HG03159 (cell line): Measurements from ENCODE around the gene TNPO1.
"Not testable (repeated sequence)": the region's sequence is repeated elsewhere in the genome, so short reads cannot be mapped to it uniquely, and the experiment has no call there.

Experiments used
- ATAC-seq: cut with Tn5 transposase; IDR thresholded peaks from one replicate; pipeline ENCODE4 v1.9.1; 2021; ENCODE audit warnings: mild to moderate bottlenecking, moderate library complexity; ENCODE audit not compliant: unreplicated experiment

TNPO1 gene

DNA sequence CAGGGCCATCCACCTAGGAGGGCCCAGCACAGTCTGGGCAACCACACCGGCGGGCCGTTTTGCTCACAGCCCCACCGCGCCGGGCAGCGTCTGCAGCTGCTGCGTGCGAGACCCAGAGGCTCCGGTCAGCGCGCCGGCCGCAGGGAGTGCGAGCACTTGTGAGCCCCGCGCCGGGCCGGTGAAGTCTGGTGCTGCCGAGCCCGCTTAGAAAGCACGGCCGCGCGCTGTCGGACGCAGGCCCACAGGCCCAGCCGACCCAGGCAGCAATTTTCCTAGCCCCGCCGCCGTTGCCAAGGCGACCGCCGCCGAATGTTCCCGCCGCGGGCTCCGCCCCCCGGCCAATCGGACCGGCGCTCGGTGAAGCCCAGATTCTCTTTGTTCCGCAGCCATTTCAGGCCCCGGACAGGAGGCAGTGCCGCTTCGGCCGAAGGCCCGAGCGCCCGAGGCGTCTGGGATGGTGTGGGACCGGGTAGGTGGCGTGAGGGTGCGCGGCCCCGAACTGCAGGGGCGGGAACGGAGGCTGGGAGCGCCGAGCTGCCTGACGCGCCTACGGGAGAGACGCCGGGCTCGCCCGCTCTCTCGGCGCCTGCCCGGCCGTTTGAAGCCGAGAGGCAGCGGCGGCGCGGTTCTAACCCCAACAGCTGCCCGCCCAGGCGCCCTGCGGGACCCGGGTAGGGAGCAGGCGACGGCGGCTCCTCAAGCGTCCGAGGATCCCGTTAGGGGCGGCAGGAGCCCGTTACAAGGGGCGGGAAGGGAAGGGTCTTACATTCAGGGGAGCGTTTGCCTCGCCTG is at the start of gene TNPO1:
Gene TNPO1, plus strand, starts transcription at position 378 of the 792 bp plus-strand sequence. Its CDS starts 77 bp downstream, at position 455.
- peak; percentile 78 for ATAC-seq

DNA sequence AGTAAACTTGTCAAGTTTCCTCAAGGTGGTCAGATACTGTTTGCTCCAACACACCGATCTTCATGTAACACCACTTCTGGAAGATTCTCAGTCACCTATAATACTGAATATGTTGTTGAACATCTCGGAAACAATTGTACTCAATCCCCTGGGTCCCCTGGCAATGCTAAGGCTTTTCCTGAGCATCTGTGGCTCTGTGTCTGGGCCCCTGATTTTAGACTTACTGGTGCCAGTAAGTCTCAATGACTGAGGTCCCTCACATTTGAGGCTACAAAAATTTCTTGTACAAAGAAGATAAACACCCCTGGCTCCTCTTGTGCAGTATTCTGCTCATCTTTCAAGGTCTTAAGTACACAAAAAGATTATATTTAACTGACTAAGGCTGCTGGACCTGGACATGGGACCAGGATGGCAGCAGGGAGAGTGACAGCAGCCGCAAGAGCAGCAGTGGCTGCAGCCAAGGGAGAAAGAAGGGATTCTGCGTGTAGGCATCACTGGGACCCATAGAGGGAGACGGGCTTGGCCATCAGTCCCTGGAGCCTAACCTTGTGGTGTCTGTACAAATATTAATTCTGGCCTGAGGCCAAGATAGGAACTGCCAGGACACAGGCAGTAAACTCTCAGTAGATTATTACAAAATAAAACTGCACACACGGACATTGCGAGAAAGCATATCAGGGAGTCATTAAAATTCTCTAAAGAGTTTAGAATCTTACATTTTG is 49.0 kb upstream of the TNPO1 start:
- ATAC-seq: no peak

DNA sequence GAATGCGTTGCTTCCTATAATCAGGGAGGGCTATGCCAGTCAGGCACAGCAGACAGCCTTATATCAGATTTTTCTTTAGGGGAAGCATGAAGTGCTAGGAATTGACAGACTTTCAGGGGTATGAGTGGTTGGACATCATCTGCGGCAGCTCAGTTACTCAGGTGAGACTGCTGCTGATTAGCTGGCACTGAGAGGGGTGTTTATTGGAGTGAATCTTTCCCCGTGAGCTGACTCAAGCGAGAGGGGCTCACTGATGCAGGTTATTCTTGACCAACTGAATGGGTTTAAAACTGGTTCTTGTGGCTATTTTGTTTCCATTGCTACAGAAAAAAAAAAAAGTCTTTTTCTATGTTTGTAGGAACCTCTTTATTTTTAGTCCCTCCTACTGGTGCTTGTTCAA is 46.2 kb upstream of the TNPO1 start:
- no peak for ATAC-seq

- no peak for ATAC-seq
Observed at GRCh38 chr5:72776684-72777083, 39.8 kb upstream of the TNPO1 start.

DNA sequence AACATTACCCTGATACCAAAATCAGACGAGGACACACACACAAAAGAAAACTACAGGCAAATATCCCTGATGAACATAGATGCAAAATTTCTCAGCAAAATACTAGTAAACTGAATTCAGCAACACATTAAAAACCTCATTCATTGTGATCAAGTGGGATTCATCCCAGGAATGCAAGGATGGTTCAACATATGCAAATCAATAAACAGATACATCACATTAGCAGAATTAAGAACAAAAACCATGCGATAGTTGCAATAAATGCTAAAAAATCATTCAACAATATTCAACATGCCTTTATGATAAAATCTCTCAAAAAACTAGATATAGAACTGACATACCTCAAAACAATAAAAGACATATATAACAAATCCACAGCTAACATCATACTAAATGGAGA is 36.9 kb upstream of the TNPO1 start:
- ATAC-seq: no peak

DNA sequence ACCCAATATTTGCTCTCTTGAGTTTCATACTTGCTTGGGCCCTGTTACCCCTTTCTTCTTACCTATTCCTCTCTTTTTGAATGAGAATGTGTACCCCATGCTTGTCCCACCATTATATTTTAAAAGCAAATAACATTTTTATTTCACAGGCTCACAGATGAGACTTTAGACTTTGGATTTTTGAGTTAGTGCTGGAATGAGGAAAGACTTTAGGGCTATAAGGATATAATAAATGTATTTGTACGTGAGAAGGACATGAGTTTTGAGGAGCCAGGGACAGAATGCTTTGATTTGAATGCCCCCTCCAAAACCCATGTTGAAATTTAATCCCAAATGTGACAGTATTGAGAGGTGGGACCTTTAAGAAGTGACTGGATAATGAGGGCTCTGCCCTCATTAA is 33.1 kb upstream of the TNPO1 start:
- no peak for ATAC-seq

GRCh38 chr5:72784129-72784528 is 32.3 kb upstream of the TNPO1 start:
- no peak for ATAC-seq

DNA sequence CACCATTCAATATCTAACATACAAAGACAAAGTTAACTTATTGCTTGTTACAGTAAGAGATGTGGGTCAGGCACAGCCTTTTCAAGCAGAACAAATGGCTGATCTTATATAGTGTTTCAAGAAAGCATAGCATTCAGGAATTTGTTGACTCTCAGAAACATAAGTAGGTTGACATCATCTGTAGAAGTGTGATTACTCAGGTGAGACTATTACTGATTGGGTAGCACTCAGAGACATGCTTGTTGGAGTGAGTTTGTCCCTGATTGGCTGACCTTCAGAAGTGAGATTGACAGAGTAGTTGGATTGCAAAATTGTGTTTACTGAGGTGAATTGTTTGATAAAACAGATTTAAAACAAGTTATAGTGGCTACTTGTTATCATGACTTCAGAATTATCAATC is 30.7 kb upstream of the TNPO1 start:
- ATAC-seq: no peak

GRCh38 chr5:72786676-72787075 is 29.8 kb upstream of the TNPO1 start:
- ATAC-seq: no peak

- no peak for ATAC-seq
Observed at GRCh38 chr5:72788866-72789505, 27.5 kb upstream of the TNPO1 start.

GRCh38 chr5:72790186-72790585 is 26.3 kb upstream of the TNPO1 start:
- ATAC-seq: no peak

DNA sequence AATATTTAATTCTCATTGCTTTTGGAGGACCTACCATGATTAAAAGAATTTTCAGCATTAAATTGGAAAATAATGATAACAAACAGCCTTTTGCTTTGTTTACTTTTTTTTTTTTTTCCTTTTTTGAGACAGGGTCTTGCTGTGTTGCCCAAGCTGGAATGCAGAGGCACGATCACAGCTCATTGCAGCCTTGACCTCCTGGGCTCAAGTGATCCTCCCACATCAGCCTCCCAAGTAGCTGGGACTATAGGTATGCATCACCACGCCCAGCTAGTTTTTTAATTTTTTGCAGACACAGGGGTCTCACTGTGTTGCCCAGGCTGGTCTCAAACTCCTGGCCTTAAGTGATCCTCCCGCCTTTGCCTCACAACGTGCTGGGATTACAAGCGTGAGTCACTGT is 23.8 kb upstream of the TNPO1 start:
- not testable (repeated sequence) for ATAC-seq

- no peak for ATAC-seq
Observed at GRCh38 chr5:72796001-72796400, 20.5 kb upstream of the TNPO1 start.

DNA sequence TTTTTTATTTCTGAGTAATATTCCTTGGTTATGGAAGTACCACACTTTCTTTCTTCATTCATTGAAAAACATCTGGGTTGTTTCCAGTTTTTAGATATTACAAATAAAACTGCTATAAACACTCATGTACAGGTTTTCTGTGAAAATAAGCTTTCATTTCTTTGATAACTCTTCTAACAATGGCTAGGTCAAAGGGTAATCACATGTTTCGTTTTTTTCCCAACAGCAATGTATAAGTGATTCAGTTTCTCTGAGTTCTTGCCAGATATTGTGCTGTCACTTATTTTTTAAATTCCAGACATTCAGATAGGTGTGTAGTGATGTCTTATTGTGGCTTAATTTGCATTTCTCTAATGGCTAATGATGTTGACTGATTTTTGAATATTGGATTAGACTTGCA is 16.7 kb upstream of the TNPO1 start:
- ATAC-seq: no peak

GRCh38 chr5:72808637-72809036 is 7.8 kb upstream of the TNPO1 start:
- not testable (repeated sequence) for ATAC-seq

- no peak for ATAC-seq
Observed at GRCh38 chr5:72811849-72812248, 4.6 kb upstream of the TNPO1 start.

GRCh38 chr5:72812488-72812887 is 4.0 kb upstream of the TNPO1 start:
- no peak for ATAC-seq

GRCh38 chr5:72814104-72814503 is 2.4 kb upstream of the TNPO1 start:
- ATAC-seq: no peak

- no peak for ATAC-seq
Observed at GRCh38 chr5:72814864-72815263, 1.6 kb upstream of the TNPO1 start.

DNA sequence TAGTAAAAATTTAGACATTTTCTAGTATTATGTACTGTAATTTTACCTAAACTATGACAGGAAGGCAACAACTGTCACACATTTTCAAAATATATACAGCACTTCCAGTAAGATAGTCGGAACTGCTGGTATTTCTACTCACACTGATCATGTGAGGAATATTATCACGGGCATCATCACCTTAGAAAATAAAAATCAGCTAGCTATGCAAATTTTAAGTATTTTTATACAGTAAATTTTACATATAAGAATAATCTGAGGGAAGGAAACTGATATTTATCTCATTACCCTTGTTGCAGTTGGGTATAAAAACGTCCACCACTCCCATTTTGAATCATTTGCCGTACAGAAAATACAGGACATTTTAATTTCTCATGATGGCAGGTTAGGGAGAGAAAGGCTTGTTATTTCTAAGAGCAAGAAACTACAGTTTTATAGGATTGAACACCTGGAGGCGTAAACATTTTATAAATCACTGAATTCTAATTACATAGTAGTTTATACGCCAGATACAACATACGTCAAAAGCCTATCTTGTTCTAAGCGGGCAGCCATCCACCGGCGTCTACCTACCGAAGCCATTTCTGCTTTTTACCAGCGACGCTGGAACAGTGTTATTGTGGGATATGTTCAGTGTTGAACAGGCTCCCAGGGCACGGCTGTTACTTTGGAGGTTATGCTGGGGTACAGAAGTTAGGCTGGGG is 729 bp upstream of the TNPO1 start:
- no peak for ATAC-seq

DNA sequence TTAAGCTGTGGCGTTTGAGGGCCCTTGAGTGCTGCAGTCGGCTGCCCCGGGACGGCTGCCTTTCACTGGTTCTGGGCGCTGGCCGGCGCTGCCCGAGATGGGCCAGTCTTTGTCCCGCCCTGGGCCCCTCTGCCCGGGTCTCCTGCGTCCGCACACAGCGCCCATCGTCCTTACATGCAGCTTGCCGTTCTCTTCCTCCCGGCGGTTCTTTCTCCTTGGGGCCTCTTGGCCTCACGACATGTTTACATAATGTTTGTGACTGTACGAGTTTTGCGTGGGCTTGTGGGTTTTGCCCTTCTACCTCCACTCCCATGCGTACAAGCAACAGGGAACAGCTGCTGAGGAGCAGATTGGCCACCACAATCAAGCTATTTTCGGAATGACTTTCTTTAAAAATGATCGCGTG is 618 bp downstream of the TNPO1 start:
- ATAC-seq: peak; percentile 36
